ENCODE measurements around the gene MPV17.

Gene MPV17

DNA sequence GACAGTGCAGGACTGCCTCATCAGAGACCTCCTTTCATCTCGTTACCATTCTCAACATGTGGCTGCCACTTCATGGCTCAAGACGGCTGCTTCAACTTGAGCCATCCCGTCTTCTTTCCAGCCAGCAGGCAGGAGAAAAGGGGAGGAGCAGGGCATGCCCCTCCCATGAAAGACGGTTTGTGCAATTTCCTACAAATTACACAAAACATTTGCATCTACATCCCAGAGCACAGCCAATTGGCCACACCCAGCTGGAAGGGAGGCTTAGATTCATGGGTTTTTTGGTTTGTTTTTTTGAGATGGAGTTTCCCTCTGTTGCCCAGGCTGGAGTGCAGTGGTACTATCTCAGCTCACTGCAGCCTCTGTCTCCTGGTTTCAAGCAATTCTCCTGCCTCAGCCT is 26.4 kb downstream of the MPV17 start:
- no peak overlapping the region for H3K4me3 ChIP-seq (replicated peaks; ENCODE audit: insufficient read depth, low read length)
- TF ChIP-seq GABPA (IDR thresholded peaks at IDR 0.05; ENCODE audit: low read depth) (no peak), REST (IDR thresholded peaks at IDR 0.05; ENCODE audit: insufficient replicate concordance, low read depth) (no peak), POLR2AphosphoS5 (IDR thresholded peaks at IDR 0.05; ENCODE audit: low read depth) (no peak), SPI1 (IDR thresholded peaks at IDR 0.05; ENCODE audit: borderline replicate concordance, low read depth) (no peak)
- TF ChIP-seq, protein P1, sequence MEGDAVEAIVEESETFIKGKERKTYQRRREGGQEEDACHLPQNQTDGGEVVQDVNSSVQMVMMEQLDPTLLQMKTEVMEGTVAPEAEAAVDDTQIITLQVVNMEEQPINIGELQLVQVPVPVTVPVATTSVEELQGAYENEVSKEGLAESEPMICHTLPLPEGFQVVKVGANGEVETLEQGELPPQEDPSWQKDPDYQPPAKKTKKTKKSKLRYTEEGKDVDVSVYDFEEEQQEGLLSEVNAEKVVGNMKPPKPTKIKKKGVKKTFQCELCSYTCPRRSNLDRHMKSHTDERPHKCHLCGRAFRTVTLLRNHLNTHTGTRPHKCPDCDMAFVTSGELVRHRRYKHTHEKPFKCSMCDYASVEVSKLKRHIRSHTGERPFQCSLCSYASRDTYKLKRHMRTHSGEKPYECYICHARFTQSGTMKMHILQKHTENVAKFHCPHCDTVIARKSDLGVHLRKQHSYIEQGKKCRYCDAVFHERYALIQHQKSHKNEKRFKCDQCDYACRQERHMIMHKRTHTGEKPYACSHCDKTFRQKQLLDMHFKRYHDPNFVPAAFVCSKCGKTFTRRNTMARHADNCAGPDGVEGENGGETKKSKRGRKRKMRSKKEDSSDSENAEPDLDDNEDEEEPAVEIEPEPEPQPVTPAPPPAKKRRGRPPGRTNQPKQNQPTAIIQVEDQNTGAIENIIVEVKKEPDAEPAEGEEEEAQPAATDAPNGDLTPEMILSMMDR (IDR thresholded peaks at IDR 0.05; ENCODE audit: insufficient read depth, low read length), result no peak
- no peak overlapping the region for H3K27ac ChIP-seq (replicated peaks)
- H3K27me3 ChIP-seq (ENCODE audit: insufficient read depth, poor library complexity, severe bottlenecking), result no peaks in the 10 kb centered on the region
- peak in 1 of 2 experiments; percentile 53 for DNase-seq (ENCODE audit: low read depth in 1 of 2, low spot score in 1 of 2)

- no peak overlapping the region for H3K4me3 ChIP-seq (replicated peaks; ENCODE audit: insufficient read depth, low read length)
- TF ChIP-seq REST (IDR thresholded peaks at IDR 0.05; ENCODE audit: insufficient replicate concordance, low read depth) (no peak), GABPA (IDR thresholded peaks at IDR 0.05; ENCODE audit: low read depth) (no peak)
- no peak overlapping the region for H3K27ac ChIP-seq (replicated peaks)
- peaks cover 2% of the 10 kb centered on the region for H3K27me3 ChIP-seq (ENCODE audit: insufficient read depth, poor library complexity, severe bottlenecking)
- DNase-seq (ENCODE audit: low read depth in 1 of 2, low spot score in 1 of 2), result no peak
Measured at GRCh38 chr2:27294928-27295327, 28.0 kb downstream of the MPV17 start.

DNA sequence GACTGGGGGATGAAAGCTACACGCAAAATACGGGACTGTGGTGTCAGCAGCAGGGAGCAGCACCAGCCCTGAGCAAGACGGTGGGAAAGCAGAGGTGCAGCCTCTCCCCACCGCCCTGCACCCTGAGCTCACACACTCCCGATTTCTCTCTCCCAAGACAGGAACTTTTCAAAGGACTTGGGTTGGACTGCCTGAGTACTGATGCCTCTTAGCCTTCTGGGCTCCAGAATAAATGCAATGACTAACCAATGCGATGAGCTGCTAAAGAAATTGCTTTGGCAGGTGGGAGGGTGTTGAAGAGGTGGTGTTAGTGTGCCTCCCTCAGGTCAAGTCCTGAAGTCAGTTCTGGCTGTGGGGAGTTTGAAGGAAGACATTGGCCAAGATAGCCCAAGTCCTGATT is 31.0 kb downstream of the MPV17 start:
- H3K27me3 ChIP-seq (ENCODE audit: insufficient read depth, poor library complexity, severe bottlenecking), result peaks cover 2% of the 10 kb centered on the region
- H3K4me3 ChIP-seq (replicated peaks; ENCODE audit: insufficient read depth, low read length), result no peak overlapping the region
- DNase-seq (ENCODE audit: low read depth in 1 of 2, low spot score in 1 of 2), result no peak
- TF ChIP-seq GABPA (IDR thresholded peaks at IDR 0.05; ENCODE audit: low read depth) (no peak), SPI1 (IDR thresholded peaks at IDR 0.05; ENCODE audit: borderline replicate concordance, low read depth) (no peak), REST (IDR thresholded peaks at IDR 0.05; ENCODE audit: insufficient replicate concordance, low read depth) (no peak), POLR2AphosphoS5 (IDR thresholded peaks at IDR 0.05; ENCODE audit: low read depth) (no peak)
- TF ChIP-seq, protein P1 (IDR thresholded peaks at IDR 0.05; ENCODE audit: insufficient read depth, low read length), result no peak
- no peak overlapping the region for H3K27ac ChIP-seq (replicated peaks)

- DNase-seq (ENCODE audit: low read depth in 1 of 2, low spot score in 1 of 2), result no peak
- H3K27ac ChIP-seq (replicated peaks), result no peak overlapping the region
- H3K4me3 ChIP-seq (replicated peaks; ENCODE audit: insufficient read depth, low read length), result no peak overlapping the region
- TF ChIP-seq, protein P1 (IDR thresholded peaks at IDR 0.05; ENCODE audit: insufficient read depth, low read length), result no peak
- TF ChIP-seq GABPA (IDR thresholded peaks at IDR 0.05; ENCODE audit: low read depth), result no peak
- peaks cover 2% of the 10 kb centered on the region for H3K27me3 ChIP-seq (ENCODE audit: insufficient read depth, poor library complexity, severe bottlenecking)
Measured at GRCh38 chr2:27290549-27290948, 32.3 kb downstream of the MPV17 start.

Measured in HL-60 (cell line).